PFSK-1 (cell line): ENCODE data around the gene SIL1.

Source experiments
- FOXP2 ChIP-seq: optimal IDR thresholded peaks from 2 replicates; pipeline ENCODE3; 2011; ENCODE audit warnings: borderline replicate concordance, control low read depth, inconsistent platforms; ENCODE audit not compliant: insufficient read depth; ENCODE audit errors: extremely low read length, extremely low read depth
- POLR2AphosphoS5 ChIP-seq: IDR thresholded peaks from 2 replicates; pipeline ENCODE4 v1.6.1; 2012; ENCODE audit warnings: low read depth, mild to moderate bottlenecking, control low read depth, low read length, moderate library complexity
- SIN3A ChIP-seq: IDR thresholded peaks from 2 replicates; pipeline ENCODE4 v1.6.1; 2012; ENCODE audit warnings: mild to moderate bottlenecking, low read length, moderate library complexity, borderline replicate concordance; ENCODE audit not compliant: insufficient read depth
- TAF1 ChIP-seq: IDR thresholded peaks from 2 replicates; pipeline ENCODE4 v1.6.1; 2012; ENCODE audit warnings: low read length, control low read depth, borderline replicate concordance; ENCODE audit not compliant: insufficient read depth
- TF ChIP-seq, protein P1 (sequence below), 2 experiments: IDR thresholded peaks; 2 replicates each; pipeline versions ENCODE4 v1.6.1 to v1.8.0; 2011 to 2012; ENCODE audit warnings: low read depth in 2 of 2, low read length in 2 of 2, control low read depth in 1 of 2, inconsistent platforms in 1 of 2, mild to moderate bottlenecking in 1 of 2, moderate library complexity in 1 of 2; ENCODE audit not compliant: insufficient read depth in 1 of 2

SIL1 gene

DNA sequence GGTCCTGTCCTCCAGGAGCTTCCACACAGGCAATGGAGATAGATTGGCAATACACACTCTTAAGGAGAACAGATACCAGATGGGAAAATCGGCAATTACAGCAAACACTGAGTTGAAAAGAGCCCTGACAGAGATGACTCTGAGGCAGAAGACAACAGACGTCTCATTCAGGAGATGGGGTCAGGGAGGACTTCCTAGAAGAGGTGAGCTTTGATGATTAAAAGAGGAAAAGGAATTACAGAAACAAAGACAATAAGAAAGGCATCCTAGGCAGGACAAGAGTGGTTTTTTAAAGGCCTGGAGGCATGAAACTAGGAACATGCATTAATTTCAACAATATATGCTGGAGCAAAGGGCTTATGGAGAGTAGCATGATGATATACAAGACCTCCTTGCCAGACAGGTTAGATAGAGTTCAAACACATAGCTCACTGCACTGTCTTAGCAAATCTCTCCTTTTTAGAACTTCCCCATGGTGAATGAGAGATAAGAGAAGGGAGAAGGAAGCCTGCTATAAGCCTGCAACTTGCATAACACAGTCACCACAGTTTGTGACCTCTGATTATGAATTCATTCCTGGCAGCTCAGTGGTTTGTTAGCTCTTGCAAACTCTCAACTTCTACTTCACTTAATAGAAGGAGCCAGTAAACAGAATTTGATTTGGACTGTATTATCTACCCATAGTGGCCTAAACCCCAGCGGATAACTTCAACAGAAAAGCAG, 48.5 kb downstream of the SIL1 start:
- TF ChIP-seq, protein P1, sequence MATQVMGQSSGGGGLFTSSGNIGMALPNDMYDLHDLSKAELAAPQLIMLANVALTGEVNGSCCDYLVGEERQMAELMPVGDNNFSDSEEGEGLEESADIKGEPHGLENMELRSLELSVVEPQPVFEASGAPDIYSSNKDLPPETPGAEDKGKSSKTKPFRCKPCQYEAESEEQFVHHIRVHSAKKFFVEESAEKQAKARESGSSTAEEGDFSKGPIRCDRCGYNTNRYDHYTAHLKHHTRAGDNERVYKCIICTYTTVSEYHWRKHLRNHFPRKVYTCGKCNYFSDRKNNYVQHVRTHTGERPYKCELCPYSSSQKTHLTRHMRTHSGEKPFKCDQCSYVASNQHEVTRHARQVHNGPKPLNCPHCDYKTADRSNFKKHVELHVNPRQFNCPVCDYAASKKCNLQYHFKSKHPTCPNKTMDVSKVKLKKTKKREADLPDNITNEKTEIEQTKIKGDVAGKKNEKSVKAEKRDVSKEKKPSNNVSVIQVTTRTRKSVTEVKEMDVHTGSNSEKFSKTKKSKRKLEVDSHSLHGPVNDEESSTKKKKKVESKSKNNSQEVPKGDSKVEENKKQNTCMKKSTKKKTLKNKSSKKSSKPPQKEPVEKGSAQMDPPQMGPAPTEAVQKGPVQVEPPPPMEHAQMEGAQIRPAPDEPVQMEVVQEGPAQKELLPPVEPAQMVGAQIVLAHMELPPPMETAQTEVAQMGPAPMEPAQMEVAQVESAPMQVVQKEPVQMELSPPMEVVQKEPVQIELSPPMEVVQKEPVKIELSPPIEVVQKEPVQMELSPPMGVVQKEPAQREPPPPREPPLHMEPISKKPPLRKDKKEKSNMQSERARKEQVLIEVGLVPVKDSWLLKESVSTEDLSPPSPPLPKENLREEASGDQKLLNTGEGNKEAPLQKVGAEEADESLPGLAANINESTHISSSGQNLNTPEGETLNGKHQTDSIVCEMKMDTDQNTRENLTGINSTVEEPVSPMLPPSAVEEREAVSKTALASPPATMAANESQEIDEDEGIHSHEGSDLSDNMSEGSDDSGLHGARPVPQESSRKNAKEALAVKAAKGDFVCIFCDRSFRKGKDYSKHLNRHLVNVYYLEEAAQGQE (IDR thresholded peaks at IDR 0.05; ENCODE audit: insufficient read depth in 1 of 2, low read depth in 2 of 2, low read length in 2 of 2), result no peak
- TF ChIP-seq TAF1 (no peak), SIN3A (no peak), FOXP2 (no peak)

- TF ChIP-seq POLR2AphosphoS5 (no peak), TAF1 (no peak), FOXP2 (no peak), SIN3A (no peak)
- TF ChIP-seq, protein P1 (IDR thresholded peaks at IDR 0.05; ENCODE audit: insufficient read depth in 1 of 2, low read depth in 2 of 2, low read length in 2 of 2), result no peak
Measured at GRCh38 chr5:139148986-139149385, 49.2 kb downstream of the SIL1 start.

DNA sequence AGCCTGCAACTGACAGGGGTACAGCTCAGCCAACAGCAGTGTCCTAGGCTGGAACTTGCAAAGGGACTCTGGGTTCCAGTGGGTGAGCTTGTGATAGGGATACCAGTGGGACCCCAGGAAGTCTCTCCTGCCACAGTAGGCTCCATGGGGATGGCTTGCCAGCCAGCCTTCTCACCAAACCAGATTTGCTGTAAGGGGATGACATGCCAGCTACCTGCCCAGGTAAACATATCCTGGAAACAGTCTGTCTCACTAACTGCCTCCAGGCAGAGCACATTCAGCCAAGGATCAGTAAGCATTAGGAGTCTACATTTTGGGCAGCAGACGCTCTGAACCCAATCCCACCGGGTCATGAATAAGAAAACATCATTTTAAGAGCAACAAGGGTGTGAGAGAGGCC, 49.9 kb downstream of the SIL1 start:
- TF ChIP-seq TAF1 (no peak), FOXP2 (no peak)
- TF ChIP-seq, protein P1 (IDR thresholded peaks at IDR 0.05; ENCODE audit: insufficient read depth in 1 of 2, low read depth in 2 of 2, low read length in 2 of 2), result no peak

DNA sequence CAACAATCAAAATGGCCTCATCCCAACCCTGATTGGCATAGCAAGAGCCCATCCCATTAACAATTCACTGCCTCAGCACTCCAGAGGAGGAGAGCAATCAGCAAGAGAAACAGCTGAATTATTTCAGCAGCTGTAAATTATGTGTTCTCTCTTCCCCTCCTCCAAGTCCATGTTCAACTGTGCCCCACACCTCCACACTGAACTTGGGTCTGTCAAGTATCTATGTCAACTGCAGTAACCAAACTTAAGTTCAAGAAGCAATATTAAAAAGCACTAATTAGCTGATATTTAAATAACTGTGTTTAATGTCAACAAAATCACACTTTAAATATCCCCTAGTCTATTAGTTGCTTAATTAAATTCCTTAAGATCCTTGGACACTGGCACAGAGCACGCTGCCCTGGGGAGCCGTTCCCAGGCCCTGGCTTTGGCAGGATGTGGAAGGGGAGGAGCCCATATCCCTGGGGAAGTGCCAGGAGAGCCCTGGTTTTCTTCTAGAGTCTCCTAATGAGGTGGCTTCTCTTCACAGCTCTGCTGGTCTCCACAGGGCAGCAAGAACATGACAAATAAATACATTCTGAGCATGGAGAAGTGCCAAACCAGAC, 50.6 kb downstream of the SIL1 start:
- TF ChIP-seq FOXP2 (no peak), TAF1 (no peak), SIN3A (no peak), POLR2AphosphoS5 (no peak)
- TF ChIP-seq, protein P1 (IDR thresholded peaks at IDR 0.05; ENCODE audit: insufficient read depth in 1 of 2, low read depth in 2 of 2, low read length in 2 of 2), result no peak
